Progenitor cell of endocrine pancreas (in vitro differentiated cells): ENCODE results near the gene LRBA. TPM values are rescaled to one million over a fixed set of nuclear protein-coding genes. Genes with fewer than 3 reads are reported as not detected.
"Not testable (repeated sequence)": the region's sequence is repeated elsewhere in the genome, so short reads cannot be mapped to it uniquely, and the experiment has no call there.

ENCODE experiments used
- DNase-seq: peaks from one replicate; pipeline ENCODE4 v3.0.0; 2021; ENCODE audit warnings: low spot score; ENCODE audit not compliant: unreplicated experiment
- H3K27ac Mint-ChIP-seq: 2 replicates; pipeline ENCODE4 v1.8.0; 2021; ENCODE audit warnings: mild to moderate bottlenecking, moderate library complexity, mixed read lengths
- H3K27me3 Mint-ChIP-seq: 2 replicates; pipeline ENCODE4 v1.8.0; 2021; ENCODE audit warnings: mixed read lengths
- H3K36me3 Mint-ChIP-seq: 2 replicates; pipeline ENCODE4 v1.8.0; 2022; ENCODE audit warnings: mixed read lengths; ENCODE audit not compliant: insufficient read depth
- H3K4me1 Mint-ChIP-seq: 2 replicates; pipeline ENCODE4 v1.8.0; 2021; ENCODE audit warnings: low read depth, mixed read lengths
- H3K4me3 Mint-ChIP-seq: 2 replicates; pipeline ENCODE4 v1.8.0; 2021; ENCODE audit warnings: low read depth, mild to moderate bottlenecking, moderate library complexity, mixed read lengths
- H3K9me3 Mint-ChIP-seq: 2 replicates; pipeline ENCODE4 v1.8.0; 2021; ENCODE audit warnings: low read depth, mixed read lengths
- total RNA-seq: library from RNA; stranded (reverse); gene quantifications from 2 replicates; pipeline ENCODE4 v1.2.1, GENCODE V29; 2021
- TF ChIP-seq, protein P1 (sequence below): fragments of 200-600 bp; sonication (generic); IDR thresholded peaks from one replicate; pipeline ENCODE4 v1.5.0; 2021; ENCODE audit warnings: antibody characterized with exemption, mild to moderate bottlenecking; ENCODE audit not compliant: unreplicated experiment

Gene LRBA
- total RNA-seq, 1 donor from 2014 or later = 95.2 TPM

DNA sequence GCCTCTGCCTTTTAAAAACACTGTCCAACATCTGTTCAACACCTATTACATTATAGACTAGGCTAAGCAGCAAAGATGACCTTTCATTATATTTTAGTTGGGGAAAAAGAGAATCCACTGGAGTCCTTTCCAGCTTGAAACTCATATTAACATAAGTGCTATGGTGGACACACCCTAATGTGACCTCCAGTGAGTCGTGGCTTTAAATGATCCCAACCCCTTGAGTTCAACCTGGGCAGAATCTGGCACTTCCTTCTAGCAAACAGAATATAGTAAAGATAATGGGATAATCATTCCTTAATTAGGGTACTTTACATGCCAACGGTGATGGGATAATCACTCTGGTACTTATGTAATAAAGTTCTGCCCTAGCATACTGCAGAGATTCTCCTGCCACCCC is 270.5 kb downstream of the LRBA start:
- no peaks in the 10 kb centered on the region for H3K27me3 Mint-ChIP-seq
- H3K27ac Mint-ChIP-seq = no peak overlapping the region
- H3K36me3 Mint-ChIP-seq = peaks cover 13% of the 10 kb centered on the region
- DNase-seq = no peak
- H3K4me3 Mint-ChIP-seq = no peak overlapping the region
- TF ChIP-seq, protein P1, sequence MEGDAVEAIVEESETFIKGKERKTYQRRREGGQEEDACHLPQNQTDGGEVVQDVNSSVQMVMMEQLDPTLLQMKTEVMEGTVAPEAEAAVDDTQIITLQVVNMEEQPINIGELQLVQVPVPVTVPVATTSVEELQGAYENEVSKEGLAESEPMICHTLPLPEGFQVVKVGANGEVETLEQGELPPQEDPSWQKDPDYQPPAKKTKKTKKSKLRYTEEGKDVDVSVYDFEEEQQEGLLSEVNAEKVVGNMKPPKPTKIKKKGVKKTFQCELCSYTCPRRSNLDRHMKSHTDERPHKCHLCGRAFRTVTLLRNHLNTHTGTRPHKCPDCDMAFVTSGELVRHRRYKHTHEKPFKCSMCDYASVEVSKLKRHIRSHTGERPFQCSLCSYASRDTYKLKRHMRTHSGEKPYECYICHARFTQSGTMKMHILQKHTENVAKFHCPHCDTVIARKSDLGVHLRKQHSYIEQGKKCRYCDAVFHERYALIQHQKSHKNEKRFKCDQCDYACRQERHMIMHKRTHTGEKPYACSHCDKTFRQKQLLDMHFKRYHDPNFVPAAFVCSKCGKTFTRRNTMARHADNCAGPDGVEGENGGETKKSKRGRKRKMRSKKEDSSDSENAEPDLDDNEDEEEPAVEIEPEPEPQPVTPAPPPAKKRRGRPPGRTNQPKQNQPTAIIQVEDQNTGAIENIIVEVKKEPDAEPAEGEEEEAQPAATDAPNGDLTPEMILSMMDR = no peak
- no peaks in the 10 kb centered on the region for H3K4me1 Mint-ChIP-seq
- peaks cover 9% of the 10 kb centered on the region for H3K9me3 Mint-ChIP-seq

DNA sequence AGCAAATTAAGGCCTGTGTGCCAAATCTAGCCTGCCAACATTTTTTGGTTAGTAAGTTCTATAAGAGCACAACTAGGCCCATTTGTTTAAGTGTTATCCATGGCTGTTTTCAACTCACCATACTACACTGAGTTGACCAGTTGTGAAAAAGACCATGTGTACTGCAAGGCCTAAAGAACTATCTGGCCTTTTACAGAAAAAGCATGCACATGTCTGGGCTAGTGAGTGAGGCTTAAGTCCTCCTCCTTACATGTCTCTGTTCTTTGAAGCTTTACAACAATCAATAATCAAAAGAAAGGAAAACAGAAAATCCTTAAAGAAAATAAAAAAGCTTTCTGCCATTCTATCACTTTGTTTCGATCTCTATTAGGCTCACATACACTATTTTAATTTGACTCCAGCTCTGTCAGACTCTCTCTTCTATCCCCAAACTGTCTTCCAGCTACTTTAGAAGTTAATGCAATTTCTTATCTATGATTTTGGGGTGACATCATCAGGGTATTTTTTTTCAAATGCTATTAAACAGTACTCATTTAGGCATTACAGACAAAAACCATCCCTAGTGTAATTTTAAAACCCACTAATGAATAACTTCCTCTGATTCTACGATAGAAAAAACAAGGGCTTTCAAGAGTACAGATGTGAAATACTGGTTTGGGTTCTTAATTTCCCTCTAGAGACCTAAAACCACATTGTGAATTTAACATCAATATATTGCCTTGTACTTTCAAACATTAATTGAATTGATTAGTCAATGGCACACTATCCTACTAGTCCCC is 271.3 kb downstream of the LRBA start:
- TF ChIP-seq, protein P1 = no peak
- Mint-ChIP-seq H3K36me3 (peaks cover 16% of the 10 kb centered on the region), H3K9me3 (peaks cover 9% of the 10 kb centered on the region), H3K4me1 (no peaks in the 10 kb centered on the region), H3K4me3 (no peak overlapping the region), H3K27ac (no peak overlapping the region), H3K27me3 (no peaks in the 10 kb centered on the region)
- no peak for DNase-seq

- H3K27ac Mint-ChIP-seq, H3K4me3 Mint-ChIP-seq, H3K4me1 Mint-ChIP-seq, H3K27me3 Mint-ChIP-seq, H3K9me3 Mint-ChIP-seq, DNase-seq: not testable (repeated sequence)
- peaks cover 16% of the 10 kb centered on the region for H3K36me3 Mint-ChIP-seq
Measured at GRCh38 chr4:150742930-150743329, 272.2 kb downstream of the LRBA start.

GRCh38 chr4:150739591-150739990 is 275.5 kb downstream of the LRBA start:
- H3K4me1 Mint-ChIP-seq = no peaks in the 10 kb centered on the region
- TF ChIP-seq, protein P1 = no peak
- no peak overlapping the region for H3K27ac Mint-ChIP-seq
- no peaks in the 10 kb centered on the region for H3K27me3 Mint-ChIP-seq
- no peak for DNase-seq
- H3K9me3 Mint-ChIP-seq = peaks cover 9% of the 10 kb centered on the region
- H3K36me3 Mint-ChIP-seq = peaks cover 9% of the 10 kb centered on the region
- no peak overlapping the region for H3K4me3 Mint-ChIP-seq

- no peaks in the 10 kb centered on the region for H3K4me1 Mint-ChIP-seq
- TF ChIP-seq, protein P1 = no peak
- H3K27ac Mint-ChIP-seq = no peak overlapping the region
- peaks cover 18% of the 10 kb centered on the region for H3K9me3 Mint-ChIP-seq
- H3K27me3 Mint-ChIP-seq = no peaks in the 10 kb centered on the region
- no peak overlapping the region for H3K4me3 Mint-ChIP-seq
- peaks cover 41% of the 10 kb centered on the region for H3K36me3 Mint-ChIP-seq
- DNase-seq = no peak
Measured at GRCh38 chr4:150725957-150726523, 289.0 kb downstream of the LRBA start.
